SK-N-SH (cell line): ENCODE results near the gene PDE4B. TPM values are rescaled to one million over a fixed set of nuclear protein-coding genes. Genes with fewer than 3 reads are reported as not detected.

Source experiments
- CTCF ChIA-PET: fragments of 300-600, 350-600 bp; formaldehyde crosslinking; extraction: SDS; loops from one replicate; lab custom pipeline; 2021; lab: Yijun Ruan, JAX
- POLR2A ChIA-PET: fragments of 350-600 bp; sonication (Branson Sonifier 250); formaldehyde crosslinking; extraction: SDS; loops from one replicate; lab custom pipeline; 2020; ENCODE audit warnings: antibody characterized with exemption, inconsistent platforms; lab: Yijun Ruan, JAX
- DNase-seq: peaks from one replicate; pipeline ENCODE4 v3.0.0; 2012
- H2AFZ ChIP-seq: fragments of 200-600 bp; sonication (generic); 2 replicates; pipeline ENCODE4 v1.8.1; 2016; ENCODE audit warnings: antibody characterized with exemption, mild to moderate bottlenecking, low read depth
- H3F3A ChIP-seq: fragments of 200-600 bp; sonication (generic); replicated peaks from 2 replicates; pipeline ENCODE3; 2016; ENCODE audit warnings: antibody characterized with exemption, mild to moderate bottlenecking; ENCODE audit not compliant: insufficient read depth
- H3K27ac ChIP-seq, 2 experiments: fragments of 200-500 bp in 1 of 2; fragments of 200-600 bp in 1 of 2; sonication (Bioruptor generic) in 1 of 2; sonication (generic), shearing (Covaris generic) in 1 of 2; 2 replicates each; pipeline versions ENCODE4 v1.5.1 to v1.6.1; 2014 to 2016; ENCODE audit warnings: low read depth in 2 of 2, inconsistent platforms in 1 of 2, low read length in 1 of 2, mild to moderate bottlenecking in 1 of 2, mixed read lengths in 1 of 2
- H3K27me3 ChIP-seq: fragments of 200-600 bp; sonication (generic), shearing (Covaris generic); 2 replicates; pipeline ENCODE4 v1.6.1; 2016; ENCODE audit warnings: mixed run types; ENCODE audit not compliant: insufficient read depth
- H3K36me3 ChIP-seq, 2 experiments: fragments of 200-500 bp in 1 of 2; fragments of 200-600 bp in 1 of 2; sonication (Bioruptor generic) in 1 of 2; sonication (generic) in 1 of 2; replicated peaks in 1 of 2; 2 replicates each; pipeline versions ENCODE3 to v1.5.1; 2014 to 2016; ENCODE audit warnings: low read length in 1 of 2, mild to moderate bottlenecking in 1 of 2; ENCODE audit not compliant: insufficient read depth in 2 of 2, control insufficient read depth in 1 of 2
- H3K4me1 ChIP-seq, 2 experiments: fragments of 200-500 bp in 1 of 2; fragments of 200-600 bp in 1 of 2; sonication (Bioruptor generic) in 1 of 2; sonication (generic), shearing (Covaris generic) in 1 of 2; 2 replicates each; pipeline versions ENCODE4 v1.5.1 to v1.6.1; 2014 to 2016; ENCODE audit warnings: low read depth in 1 of 2, low read length in 1 of 2, mixed run types in 1 of 2; ENCODE audit not compliant: insufficient read depth in 2 of 2, control insufficient read depth in 1 of 2
- H3K4me2 ChIP-seq: fragments of 200-600 bp; sonication (generic), shearing (Covaris generic); 2 replicates; pipeline ENCODE4 v1.6.1; 2017; ENCODE audit warnings: mixed run types
- H3K4me3 ChIP-seq, 2 experiments: fragments of 200-500 bp in 1 of 2; fragments of 200-600 bp in 1 of 2; sonication (Bioruptor generic) in 1 of 2; sonication (generic), shearing (Covaris generic) in 1 of 2; 2 replicates each; pipeline versions ENCODE4 v1.5.1 to v1.8.1; 2014 to 2016; ENCODE audit warnings: low read depth in 2 of 2, inconsistent platforms in 1 of 2, low read length in 1 of 2, mild to moderate bottlenecking in 1 of 2, mixed read lengths in 1 of 2, moderate library complexity in 1 of 2
- H3K79me2 ChIP-seq: fragments of 200-600 bp; sonication (generic); 2 replicates; pipeline ENCODE4 v1.8.1; 2017; ENCODE audit warnings: mild to moderate bottlenecking; ENCODE audit not compliant: insufficient read depth
- H3K9ac ChIP-seq: fragments of 200-600 bp; sonication (generic); 2 replicates; pipeline ENCODE4 v1.6.1; 2017; ENCODE audit warnings: mixed run types
- H3K9me2 ChIP-seq: fragments of 200-600 bp; sonication (generic); 2 replicates; pipeline ENCODE4 v1.6.1; 2017; ENCODE audit warnings: mixed run types
- H3K9me3 ChIP-seq: fragments of 200-600 bp; sonication (generic); 2 replicates; pipeline ENCODE4 v1.6.1; 2017; ENCODE audit warnings: mixed run types, mild to moderate bottlenecking, moderate library complexity
- H4K20me1 ChIP-seq: fragments of 200-600 bp; sonication (generic); 2 replicates; pipeline ENCODE4 v1.6.1; 2017; ENCODE audit warnings: mild to moderate bottlenecking, mixed run types; ENCODE audit not compliant: insufficient read depth
- CHD2 ChIP-seq: fragments of 150-350 bp; IDR thresholded peaks from 2 replicates; pipeline ENCODE4 v1.6.1; 2018; ENCODE audit warnings: low read length; ENCODE audit not compliant: partially characterized antibody
- CTCF ChIP-seq: fragments of 200-600 bp; sonication (generic); IDR thresholded peaks from 2 replicates; pipeline ENCODE4 v1.6.1; 2017; ENCODE audit warnings: antibody characterized with exemption, mild to moderate bottlenecking, moderate library complexity
- ELF1 ChIP-seq: IDR thresholded peaks from 2 replicates; pipeline ENCODE4 v1.4.0; 2012
- EP300 ChIP-seq, 2 experiments: IDR thresholded peaks; 2 replicates each; pipeline versions ENCODE4 v1.4.0 to v1.6.1; 2012; ENCODE audit warnings: borderline replicate concordance in 1 of 2, low read depth in 1 of 2, low read length in 1 of 2
- EZH2phosphoT487 ChIP-seq: fragments of 200-600 bp; sonication (generic); IDR thresholded peaks from 2 replicates; pipeline ENCODE4 v1.6.1; 2017; ENCODE audit warnings: low read depth, mixed run types, mild to moderate bottlenecking, antibody characterized with exemption, moderate library complexity, borderline replicate concordance
- FOXJ3 ChIP-seq: sonication (generic); formaldehyde crosslinking; IDR thresholded peaks from 2 replicates; pipeline ENCODE4 v1.5.1; 2020; ENCODE audit warnings: mild to moderate bottlenecking, missing genetic modification reagents
- FOXM1 ChIP-seq: IDR thresholded peaks from 2 replicates; pipeline ENCODE4 v1.4.0; 2012; ENCODE audit warnings: low read depth, mild to moderate bottlenecking
- IRF3 ChIP-seq: fragments of 150-350 bp; IDR thresholded peaks from 2 replicates; pipeline ENCODE4 v1.6.1; 2016; ENCODE audit warnings: mild to moderate bottlenecking, low read depth, low read length
- JUND ChIP-seq: IDR thresholded peaks from 2 replicates; pipeline ENCODE4 v1.4.0; 2012
- MXI1 ChIP-seq: IDR thresholded peaks from 2 replicates; pipeline ENCODE4 v1.6.1; 2012; ENCODE audit warnings: mild to moderate bottlenecking, low read depth, low read length, improper control_type of control experiment
- PBX3 ChIP-seq: IDR thresholded peaks from 2 replicates; pipeline ENCODE4; 2012
- RCOR1 ChIP-seq: fragments of 150-350 bp; IDR thresholded peaks from 2 replicates; pipeline ENCODE4 v1.6.1; 2017; ENCODE audit warnings: antibody characterized with exemption, low read length
- REST ChIP-seq: IDR thresholded peaks from 2 replicates; pipeline ENCODE4 v1.6.1; 2012; ENCODE audit warnings: mild to moderate bottlenecking, low read depth, low read length, moderate library complexity
- RFX5 ChIP-seq: IDR thresholded peaks from 2 replicates; pipeline ENCODE4 v1.6.1; 2012; ENCODE audit warnings: mild to moderate bottlenecking, improper control_type of control experiment, low read length
- TAF1 ChIP-seq: IDR thresholded peaks from 2 replicates; pipeline ENCODE4 v1.6.1; 2012; ENCODE audit warnings: low read depth, mild to moderate bottlenecking, low read length, moderate library complexity, borderline replicate concordance
- TCF12 ChIP-seq: IDR thresholded peaks from 2 replicates; pipeline ENCODE4 v1.4.0; 2012
- TEAD4 ChIP-seq: IDR thresholded peaks from 2 replicates; pipeline ENCODE4 v1.4.0; 2012; ENCODE audit warnings: mild to moderate bottlenecking, borderline replicate concordance; ENCODE audit not compliant: insufficient read depth
- USF1 ChIP-seq: IDR thresholded peaks from 2 replicates; pipeline ENCODE4 v1.4.0; 2012; ENCODE audit warnings: low read depth, borderline replicate concordance
- USF2 ChIP-seq: fragments of 150-350 bp; IDR thresholded peaks from 2 replicates; pipeline ENCODE4 v1.6.1; 2017; ENCODE audit warnings: antibody characterized with exemption, low read length, low read depth, borderline replicate concordance
- ZBTB33 ChIP-seq: IDR thresholded peaks from 2 replicates; pipeline ENCODE4 v1.4.0; 2012; ENCODE audit warnings: low read depth, borderline replicate concordance
- WGBS: methylation state at CpG from one replicate; pipeline ENCODE4 v1.1.6; 2017; ENCODE audit warnings: low lambda C conversion rate; 5-methylcytosine and 5-hydroxymethylcytosine counted together
- polyA plus RNA-seq, 3 experiments: library from polyadenylated mRNA; depleted of rRNA; stranded (reverse); fragments of >200 nt; gene quantifications; 2 replicates each; pipeline ENCODE4 v1.2.3, GENCODE V29; 2012

The PDE4B gene
- polyA plus RNA-seq, 1 of the 3 experiments (the other 2 are of a cell fraction), result 1.9 TPM

GRCh38 chr1:65881067-65881594 is 88.4 kb downstream of the PDE4B start (continued):
- TF ChIP-seq EP300 (IDR thresholded peaks at IDR 0.05; ENCODE audit: borderline replicate concordance in 1 of 2, low read depth in 1 of 2, low read length in 1 of 2), result no peak

GRCh38 chr1:65882076-65882475 is 89.4 kb downstream of the PDE4B start:
- TF ChIP-seq MXI1 (no peak), TAF1 (no peak), CTCF (no peak), EP300 (IDR thresholded peaks at IDR 0.05; ENCODE audit: borderline replicate concordance in 1 of 2, low read depth in 1 of 2, low read length in 1 of 2) (no peak), TCF12 (no peak), USF1 (no peak), JUND (no peak), ELF1 (no peak), REST (no peak), IRF3 (no peak), FOXJ3 (CRISPR knock-in tag) (no peak), EZH2phosphoT487 (no peak), FOXM1 (no peak), RCOR1 (no peak), RFX5 (no peak), PBX3 (no peak), TEAD4 (no peak), USF2 (no peak), CHD2 (no peak), ZBTB33 (no peak)
- TF ChIP-seq, all 33 proteins: peak for 0
- Histone ChIP-seq H3F3A (no peaks in the 10 kb centered on the region), H3K27ac (no peak overlapping the region), H4K20me1 (no peaks in the 10 kb centered on the region), H3K9me2 (no peaks in the 10 kb centered on the region), H3K9me3 (no peaks in the 10 kb centered on the region), H3K79me2 (no peaks in the 10 kb centered on the region), H3K4me3 (no peak overlapping the region), H3K4me1 (no peaks in the 10 kb centered on the region), H3K27me3 (no peaks in the 10 kb centered on the region), H3K4me2 (no peak overlapping the region), H3K36me3 (no peaks in the 10 kb centered on the region), H3K9ac (no peak overlapping the region), H2AFZ (no peak overlapping the region)
- ChIA-PET POLR2A (no interaction called here), CTCF (no interaction called here)
- 80% methylated on average over 1 of the region's 1 CpG for WGBS
- no peak for DNase-seq
